GM19324 (cell line): ENCODE data around the gene MDM4.
"Not testable (repeated sequence)": the region's sequence is repeated elsewhere in the genome, so short reads cannot be mapped to it uniquely, and the experiment has no call there.

Source experiments
- ATAC-seq: cut with Tn5 transposase; IDR thresholded peaks from one replicate; pipeline ENCODE4 v1.9.1; 2021; ENCODE audit warnings: mild to moderate bottlenecking, moderate library complexity; ENCODE audit not compliant: unreplicated experiment, low FRiP score

MDM4 gene

DNA sequence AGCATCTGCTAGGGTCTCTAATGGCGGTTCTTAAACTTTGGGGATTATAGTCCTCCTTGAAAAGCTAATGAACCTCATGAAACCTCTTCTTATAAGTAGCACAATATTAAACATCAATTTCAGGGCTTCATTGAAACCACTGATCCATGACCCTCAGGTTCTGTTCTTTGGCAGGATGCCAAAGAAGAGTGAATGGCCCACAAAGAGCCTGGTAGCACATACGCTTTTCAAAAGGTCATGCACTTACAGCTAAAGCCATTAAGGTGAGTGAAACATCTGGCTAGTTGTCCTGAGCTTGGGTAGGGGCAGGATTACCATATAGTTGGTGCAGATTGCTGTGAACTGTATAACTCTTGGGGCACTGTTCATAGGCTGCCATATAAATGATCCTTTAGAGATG, 42.3 kb downstream of the MDM4 start:
- no peak for ATAC-seq

DNA sequence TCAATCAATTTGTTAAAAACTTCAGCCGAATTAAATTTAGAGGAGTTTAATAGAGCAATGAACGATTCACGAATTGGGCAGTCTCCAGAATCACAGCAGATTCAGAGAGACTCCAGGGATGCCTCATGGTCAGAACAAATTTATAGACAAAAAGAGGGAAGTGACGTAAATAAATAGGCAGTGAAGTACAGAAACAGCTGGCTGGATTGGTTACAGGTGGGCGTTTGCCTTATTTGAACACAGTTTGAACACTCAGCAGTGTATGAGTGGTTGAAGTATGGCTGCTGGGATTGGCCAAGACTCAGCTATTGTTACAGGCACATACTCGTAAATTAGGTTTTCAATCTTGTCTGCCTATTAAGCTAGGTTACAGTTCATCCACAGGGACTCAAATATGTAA, 43.8 kb downstream of the MDM4 start:
- ATAC-seq: not testable (repeated sequence)

DNA sequence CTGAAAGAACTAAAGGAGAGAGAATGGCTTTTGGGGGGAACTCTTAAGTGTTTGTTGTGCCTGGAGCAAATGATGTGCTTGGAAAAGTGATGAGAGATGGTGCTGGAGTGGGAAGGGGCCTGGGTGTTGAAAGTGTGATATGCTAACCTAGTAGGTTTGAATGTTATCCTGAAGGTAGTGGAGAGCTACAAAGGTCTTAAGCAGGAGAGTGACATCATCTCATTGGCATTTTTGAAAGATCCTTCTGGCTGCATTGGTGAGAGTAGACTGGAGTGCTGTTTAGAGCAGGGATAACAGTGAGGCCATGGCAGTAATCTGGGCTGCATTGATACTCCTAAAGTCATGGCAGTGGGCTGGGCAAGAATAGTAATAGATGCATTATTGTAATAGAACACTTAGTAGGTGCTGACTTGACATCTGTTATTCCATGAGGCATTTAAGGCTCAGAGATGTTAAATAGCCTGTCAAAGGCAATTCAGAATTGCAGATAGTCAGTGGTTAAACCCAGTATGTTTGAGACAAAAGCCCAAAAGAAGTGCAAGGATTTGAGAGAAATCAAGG, 44.5 kb downstream of the MDM4 start:
- no peak for ATAC-seq

DNA sequence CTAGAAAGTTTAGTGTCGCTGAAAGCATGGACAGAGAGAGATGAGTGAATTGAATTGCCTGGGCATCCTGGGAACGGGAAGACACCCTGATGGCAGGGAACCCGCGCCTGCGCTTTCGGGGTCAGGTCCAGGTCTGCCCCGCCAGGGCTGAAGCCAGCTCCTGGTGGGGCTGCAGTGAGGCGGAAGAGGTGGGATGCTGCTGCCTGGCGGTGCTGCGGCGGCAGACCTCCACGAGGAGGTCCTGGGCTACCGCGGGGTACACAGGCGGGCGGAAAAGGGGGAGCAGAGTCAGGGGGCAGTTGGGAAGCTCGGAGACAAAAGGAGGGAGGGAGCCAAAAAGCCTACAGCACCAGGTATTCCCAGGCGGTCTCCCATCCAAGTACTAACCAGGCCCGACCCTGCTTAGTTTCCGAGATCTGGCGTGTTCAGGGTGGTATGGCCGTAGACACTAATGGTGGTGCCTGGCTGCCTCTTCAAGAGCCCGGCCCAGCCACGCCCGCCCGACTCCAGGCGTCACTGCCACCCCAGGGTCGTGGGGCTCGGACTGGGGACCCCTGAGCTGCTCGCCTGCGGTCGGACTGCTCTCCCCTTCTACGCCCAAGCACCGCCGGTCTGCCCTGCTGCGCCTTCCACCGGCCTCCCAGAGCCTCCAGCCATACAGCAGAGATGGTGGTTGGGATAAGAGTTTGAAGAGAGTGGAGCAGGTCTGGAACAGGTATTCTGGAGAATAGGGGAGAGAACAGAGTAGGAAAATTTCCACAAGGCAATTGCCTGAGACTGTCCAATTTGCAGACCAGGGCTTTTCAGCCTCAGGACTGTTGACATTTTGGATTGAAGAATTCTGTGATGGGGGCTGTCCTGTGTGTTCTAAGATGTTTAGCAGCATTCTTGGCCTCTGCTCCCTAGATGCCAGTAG, 46.1 kb downstream of the MDM4 start:
- no peak for ATAC-seq

DNA sequence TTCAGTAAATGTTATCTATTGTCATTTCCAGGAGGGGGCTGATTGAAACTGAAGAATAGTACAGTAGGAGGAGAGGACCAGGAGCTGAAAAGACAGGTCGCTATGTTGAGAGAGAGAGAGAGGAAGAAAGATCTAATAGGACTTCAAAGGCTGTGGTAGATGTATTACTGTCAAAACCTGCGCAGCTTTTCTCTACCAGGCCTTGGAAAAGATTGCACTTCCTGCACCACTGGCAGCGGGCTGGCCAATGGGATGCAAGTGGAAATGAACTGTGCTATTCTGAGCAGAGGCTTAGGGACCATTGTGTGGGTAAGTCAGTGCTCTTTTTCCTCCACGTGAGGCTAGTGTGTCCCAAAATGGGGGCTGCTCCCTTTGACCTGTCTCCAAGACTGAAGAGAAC, 47.1 kb downstream of the MDM4 start:
- no peak for ATAC-seq

DNA sequence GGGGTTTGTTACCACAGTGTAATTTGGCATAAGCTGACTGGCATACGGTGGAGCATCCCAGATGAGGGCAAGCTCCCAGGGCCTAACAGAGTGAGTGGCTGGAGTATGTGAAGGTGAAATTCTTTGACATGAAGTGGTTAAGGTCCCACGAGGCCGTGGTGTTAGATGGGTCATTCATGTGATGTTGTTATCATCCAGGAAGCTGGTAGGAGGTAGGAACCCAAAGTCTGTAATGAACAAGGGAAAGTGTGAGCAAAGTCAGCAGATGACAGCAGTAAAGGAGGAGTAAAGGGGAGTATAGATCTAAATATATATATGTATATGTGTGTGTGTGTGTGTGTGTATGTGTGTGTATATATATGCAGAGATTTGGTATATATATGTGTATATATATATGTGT, 47.6 kb downstream of the MDM4 start:
- no peak for ATAC-seq

DNA sequence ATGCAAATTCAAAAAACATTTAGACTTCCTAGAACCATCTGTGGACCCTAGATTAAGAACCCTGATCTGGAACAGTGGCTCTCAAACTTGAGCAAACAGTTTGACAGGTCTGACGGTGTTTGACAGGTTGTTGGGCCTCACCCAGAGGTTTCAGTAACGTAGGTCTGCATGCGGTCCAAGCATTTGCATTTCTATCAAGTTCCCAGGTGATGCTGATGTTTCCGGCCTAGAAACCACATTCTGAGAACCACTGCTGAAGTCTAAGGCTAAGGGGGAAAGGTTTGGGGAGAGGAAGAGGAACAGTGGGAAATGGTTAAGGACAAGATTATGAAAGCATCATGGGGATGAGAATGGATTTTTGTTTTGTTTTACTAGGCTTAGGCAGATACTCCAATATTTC, 48.6 kb downstream of the MDM4 start:
- peak; percentile 84 for ATAC-seq

DNA sequence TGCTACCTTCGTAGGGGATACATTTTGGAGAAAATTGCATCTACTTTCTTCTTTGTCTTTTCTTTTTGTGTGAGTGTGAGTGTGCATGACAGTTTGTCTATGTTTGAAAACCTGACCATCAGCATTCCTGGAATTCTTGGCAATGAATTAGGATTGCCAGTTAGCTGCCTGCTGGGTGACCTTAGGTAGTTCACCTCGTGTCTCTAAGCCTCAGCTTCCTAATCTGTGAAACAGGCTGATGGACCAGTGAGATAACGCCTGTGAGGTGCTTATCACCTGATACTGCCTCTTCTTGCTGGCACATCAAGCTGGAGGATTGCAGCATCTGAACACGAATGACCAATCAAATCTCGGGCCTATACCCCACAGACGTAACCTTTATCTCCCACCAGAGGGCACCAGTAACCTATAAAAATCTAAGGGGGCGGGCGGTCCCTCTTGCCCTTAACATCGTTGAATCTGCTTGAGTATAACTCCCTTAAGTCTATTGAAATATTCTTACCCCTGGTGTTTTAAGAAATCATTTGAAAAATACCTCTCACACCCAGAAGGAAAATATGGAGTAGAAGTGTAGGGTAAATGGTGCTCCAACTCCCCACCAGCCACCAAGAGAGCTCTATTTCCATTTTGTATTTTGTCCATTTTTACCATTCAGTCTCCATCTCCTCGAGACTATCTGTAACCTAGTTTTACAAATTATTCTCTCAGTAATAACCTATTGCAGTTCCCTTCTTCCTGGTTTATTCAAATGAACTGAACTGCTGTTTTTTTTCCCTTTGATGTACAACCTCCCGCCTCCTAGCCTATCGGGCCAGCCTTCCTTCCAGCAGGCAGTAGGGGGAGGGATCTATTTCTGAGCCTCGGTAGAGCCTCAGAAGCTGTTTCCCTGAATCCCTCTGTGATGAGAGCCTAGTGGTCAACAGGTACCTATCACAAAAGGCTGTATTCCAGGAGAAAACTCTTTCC, 49.7 kb downstream of the MDM4 start:
- ATAC-seq: no peak

DNA sequence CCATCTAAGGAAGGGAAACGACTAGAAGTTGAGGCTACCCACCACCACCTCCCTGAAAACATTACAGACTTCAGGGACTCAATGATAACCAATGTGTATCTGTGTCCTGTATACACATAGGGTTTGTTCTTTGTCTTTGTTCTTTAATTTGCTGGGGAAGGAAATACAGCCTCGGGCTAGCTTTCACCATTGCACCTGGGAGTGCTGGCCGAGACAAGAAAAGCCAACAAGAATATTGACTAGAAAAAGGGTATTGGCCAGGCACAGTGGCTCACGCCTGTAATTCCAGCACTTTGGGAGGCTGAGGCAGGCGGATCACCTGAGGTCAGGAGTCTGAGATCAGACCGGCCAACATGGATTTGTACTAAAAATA, 50.4 kb downstream of the MDM4 start:
- no peak for ATAC-seq

DNA sequence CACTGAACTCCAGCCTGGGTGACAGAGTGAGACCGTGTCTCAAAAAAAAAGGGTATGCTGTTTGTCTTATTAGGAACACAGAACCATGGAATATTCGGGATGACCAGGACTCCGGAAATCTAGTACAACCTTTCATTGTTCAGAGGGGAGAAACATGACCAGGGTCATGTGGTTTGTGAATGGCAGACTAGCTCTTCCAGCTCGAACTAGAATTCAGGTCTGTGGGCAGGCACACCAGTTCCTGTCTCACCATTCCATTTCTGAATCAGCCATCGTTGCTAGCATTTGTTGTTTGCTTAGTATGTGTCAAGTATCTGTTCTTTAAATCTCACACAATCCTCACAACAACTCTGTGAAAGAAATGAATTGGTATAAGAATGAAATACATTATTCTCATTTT, 50.9 kb downstream of the MDM4 start:
- no peak for ATAC-seq

DNA sequence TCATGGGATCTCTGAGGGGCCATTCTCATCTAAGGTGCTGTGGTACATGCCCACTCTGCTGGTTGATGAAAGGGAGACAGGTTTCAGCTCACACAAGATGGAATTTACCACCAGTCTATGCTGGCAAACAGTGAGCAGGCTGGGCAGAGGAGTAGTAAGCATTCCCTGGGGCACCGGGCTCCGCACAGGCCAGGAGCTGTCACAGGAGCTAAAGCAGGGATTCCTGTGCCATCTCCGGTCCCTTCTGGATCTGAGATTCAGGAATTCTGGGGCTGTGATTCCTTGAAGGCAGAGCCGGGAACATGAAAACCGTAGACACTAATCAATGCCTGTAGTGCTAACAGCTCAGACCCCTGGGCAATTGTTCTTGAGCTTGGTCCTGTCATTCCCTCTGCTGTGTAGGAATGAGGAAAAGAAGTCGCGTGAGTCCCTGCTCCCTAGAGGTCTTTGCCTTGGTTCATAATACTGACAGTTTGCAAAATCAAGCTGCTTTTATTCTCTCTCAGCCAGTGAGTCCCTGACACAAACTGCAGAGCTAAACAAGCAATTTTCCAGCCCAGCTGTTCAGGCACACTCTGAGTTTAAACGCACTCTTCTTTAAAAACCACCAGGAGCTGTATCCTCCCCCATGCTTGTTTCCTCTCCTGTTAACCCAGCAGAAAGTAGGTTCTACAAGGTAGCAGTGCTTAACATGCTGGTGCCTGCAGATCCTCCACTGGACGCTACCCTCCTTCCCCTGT, 52.5 kb downstream of the MDM4 start:
- ATAC-seq: no peak

DNA sequence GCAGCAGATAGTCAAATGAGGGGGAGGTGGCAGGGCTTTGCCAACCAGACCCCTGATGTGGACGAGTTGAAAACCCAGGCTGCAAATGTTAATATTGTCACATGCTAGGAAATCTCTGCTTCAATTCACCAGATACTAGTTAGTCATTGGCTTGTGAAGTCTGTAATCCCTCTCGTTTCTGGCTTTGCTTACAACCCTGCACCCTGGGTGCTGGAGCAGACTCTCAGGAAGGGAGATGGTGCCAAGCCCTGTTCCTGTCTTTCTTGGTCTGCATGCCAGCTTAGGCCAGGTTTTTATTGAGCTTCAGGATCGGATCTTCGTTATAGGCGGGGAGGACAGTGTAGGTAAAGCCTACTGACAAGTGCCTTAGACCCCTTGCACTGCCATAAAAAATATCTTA, 53.3 kb downstream of the MDM4 start:
- no peak for ATAC-seq

DNA sequence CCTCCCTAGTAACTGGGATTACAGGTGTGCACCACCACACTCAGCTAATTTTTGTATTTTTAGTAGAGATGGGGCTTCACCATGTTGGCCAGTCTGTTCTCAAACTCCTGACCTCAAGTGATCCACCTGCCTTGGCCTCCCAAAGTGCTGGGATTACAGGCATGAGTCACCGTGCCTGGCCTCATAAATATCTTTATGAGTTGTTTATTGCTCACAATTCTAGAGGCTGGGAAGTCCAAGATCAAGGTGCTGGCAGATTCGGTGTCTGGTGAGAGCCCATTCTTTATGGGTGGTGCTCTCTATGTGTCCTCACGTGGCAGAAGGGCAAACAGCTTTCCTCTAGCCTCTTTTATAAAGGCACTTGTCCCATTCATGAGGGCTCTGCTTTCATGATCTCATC, 53.8 kb downstream of the MDM4 start:
- not testable (repeated sequence) for ATAC-seq

DNA sequence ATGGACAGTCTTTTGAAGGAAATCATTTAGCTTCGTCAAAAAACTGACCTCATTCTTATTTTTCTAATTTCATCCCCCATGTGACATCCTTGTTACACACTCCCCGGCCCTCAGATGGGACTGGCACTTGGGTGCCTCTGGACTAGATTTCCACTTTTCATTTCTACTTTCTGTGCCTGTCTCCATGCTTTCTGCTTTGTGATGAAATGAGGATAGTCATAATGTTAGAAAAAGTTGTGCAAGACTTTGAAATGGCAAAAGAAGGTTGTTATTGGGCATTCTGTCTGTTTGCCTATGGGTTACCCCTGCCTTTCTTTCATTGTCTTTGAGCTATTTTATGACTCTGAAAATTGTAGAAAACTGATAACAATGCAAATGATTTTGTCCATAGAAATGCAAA, 54.9 kb downstream of the MDM4 start:
- no peak for ATAC-seq

DNA sequence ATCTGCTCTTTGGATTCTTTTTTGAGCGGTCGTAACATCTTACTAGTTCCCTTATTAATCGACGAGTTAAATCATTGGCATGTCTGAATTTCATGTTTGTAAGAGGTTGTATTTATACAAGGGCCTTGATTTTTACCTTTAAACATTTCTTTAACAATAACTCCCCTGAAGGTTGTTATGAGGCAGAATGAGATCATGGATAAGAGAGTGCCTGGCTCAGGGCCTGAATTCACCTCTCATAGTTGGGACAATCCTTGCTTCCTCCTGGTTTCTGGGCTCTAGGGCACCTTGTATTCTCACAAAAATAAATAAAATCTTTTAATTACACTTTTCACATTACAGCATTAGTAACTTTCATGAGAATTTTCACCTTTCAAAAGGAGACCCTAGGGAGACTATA, 55.4 kb downstream of the MDM4 start:
- ATAC-seq: no peak

DNA sequence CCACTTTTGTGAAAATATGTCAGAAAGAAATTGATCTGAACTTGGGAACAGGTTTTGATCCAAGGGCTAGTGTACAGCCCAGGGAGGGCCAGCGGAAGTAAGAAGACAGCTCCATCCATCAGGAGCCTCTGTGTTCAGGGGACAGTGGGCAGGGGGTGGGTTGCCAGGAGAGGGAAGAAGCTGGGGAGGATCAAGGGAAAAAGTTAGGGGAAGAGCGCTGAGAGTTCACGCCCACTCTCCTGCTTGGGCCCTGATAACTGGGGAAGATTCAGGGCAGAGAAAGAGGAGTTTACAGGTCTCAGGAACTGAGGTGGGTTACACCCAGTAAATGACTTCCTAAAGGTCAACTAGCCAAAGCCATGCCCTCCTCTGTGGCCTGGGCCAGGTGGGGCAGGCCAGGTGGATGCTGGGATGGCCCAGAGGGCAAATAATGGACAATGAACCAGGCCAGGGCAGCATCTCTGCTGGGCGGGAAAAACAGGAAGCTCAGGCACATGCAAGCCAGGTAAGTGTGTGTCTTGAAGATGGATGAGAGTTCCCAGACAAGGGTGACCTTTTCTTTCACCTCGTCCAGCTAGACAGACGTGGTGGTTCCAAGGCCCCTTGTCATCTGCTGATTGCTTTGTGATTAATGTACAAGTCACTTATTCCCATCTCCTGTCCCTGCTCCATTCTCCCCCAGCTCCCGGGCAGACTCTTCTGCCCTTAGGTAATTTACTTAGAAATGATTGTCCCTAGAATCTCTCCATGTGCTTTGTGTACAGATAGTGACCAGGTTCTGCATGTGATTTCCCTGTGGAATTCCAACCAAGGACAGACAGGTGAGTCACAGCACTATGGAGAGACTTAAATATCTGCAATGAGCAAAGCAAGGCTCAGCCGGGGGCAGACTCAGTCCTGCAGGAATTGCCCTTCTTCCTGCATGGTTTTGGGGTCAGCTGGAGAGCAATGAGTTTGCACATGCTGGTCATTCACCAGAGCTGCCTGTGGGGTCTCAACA, 57.0 kb downstream of the MDM4 start:
- ATAC-seq: no peak

DNA sequence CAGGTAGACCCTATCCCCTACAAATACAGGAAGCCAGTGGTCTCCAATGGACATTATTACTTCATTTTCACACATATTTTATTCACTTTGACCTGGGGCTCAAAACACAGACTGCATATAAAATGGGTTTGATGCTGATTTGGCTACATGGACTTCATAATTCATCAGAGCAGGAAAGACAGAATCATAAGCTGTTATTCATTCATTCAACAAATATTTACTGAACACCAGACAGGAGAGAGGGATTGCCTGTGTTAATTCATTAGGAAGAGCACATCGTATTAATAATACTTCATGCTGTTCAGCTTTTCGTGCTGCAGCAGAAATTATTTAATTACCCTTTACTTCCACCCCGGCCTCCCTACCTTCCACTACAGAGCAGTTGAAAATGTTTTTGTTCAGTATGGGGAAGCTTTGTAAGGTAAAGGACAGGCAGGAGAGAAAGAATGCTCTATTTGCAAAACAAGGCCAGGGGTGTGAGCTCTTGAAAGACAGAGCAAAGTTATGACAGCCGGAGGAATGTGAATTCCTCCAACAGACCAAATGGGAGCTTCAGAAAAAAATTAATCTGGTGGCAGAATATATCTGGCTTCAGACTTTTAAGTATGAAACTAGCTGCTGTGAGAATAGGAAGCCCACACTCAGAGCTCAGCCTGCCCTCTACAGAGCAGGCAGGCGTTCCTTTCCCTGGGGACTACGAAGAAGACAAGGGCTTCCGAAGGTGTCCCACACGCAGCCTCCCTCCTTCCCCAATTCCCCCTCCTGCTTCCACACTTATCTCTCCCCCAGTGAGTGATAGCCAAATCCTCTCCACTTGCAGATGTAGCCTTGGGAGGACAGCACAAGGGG, 58.0 kb downstream of the MDM4 start:
- no peak for ATAC-seq

DNA sequence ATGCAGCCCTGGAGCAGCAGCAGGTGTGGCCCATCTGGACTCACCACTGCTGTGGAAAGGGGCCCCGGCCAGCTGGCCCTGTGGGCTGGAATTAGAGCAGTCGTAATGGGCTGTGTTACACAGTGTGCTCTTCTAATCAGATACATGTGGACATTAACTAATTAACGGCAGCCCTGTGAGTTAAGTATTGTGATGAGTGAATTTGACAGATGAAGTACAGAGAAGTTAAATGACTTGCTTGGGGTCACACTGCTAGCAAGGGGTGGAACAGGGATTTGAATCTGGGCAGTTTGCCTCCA, 58.6 kb downstream of the MDM4 start:
- no peak for ATAC-seq
